T1000 (cell line): ENCODE results near the gene CAMK2A.

Experiments
- DNase-seq: peaks from one replicate; lab custom pipeline; 2025; ENCODE audit warnings: mixed read lengths; lab: John Stamatoyannopoulos, UW

The CAMK2A gene

GRCh38 chr5:150184990-150185912 is 104.3 kb downstream of the CAMK2A start:
- no peak for DNase-seq

GRCh38 chr5:150184006-150184405 is 105.6 kb downstream of the CAMK2A start:
- no peak for DNase-seq

DNA sequence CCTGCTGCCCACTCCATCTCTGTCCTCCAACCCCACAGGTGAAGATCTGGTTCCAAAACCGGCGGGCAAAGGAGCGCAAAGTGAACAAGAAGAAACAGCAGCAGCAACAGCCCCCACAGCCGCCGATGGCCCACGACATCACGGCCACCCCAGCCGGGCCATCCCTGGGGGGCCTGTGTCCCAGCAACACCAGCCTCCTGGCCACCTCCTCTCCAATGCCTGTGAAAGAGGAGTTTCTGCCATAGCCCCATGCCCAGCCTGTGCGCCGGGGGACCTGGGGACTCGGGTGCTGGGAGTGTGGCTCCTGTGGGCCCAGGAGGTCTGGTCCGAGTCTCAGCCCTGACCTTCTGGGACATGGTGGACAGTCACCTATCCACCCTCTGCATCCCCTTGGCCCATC is 106.1 kb downstream of the CAMK2A start:
- DNase-seq = no peak

DNA sequence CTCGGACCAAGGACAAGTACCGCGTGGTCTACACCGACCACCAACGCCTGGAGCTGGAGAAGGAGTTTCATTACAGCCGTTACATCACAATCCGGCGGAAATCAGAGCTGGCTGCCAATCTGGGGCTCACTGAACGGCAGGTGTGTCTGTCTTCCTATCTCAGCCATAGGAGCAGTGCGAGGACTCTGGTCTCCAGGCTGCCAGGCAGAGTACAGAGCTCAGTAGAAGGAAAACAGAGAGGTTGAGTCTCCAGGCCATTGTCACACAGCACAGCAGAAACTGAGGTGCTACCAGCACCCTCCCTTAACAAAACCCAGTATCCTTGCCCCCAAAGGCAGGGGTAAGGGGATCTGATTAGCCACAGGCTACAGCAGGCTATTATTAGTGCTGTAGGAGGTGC is 106.8 kb downstream of the CAMK2A start:
- DNase-seq = no peak

- DNase-seq = no peak
These were observed 107.6 kb downstream of the CAMK2A start for GRCh38 chr5:150181766-150182545.

GRCh38 chr5:150181027-150181426 is 108.5 kb downstream of the CAMK2A start:
- no peak for DNase-seq

GRCh38 chr5:150180241-150181026 is 109.1 kb downstream of the CAMK2A start:
- DNase-seq = no peak

- DNase-seq = no peak
These were observed 110.5 kb downstream of the CAMK2A start for GRCh38 chr5:150179019-150179620.

GRCh38 chr5:150178262-150178661 is 111.3 kb downstream of the CAMK2A start:
- no peak for DNase-seq

- no peak for DNase-seq
These were observed 111.9 kb downstream of the CAMK2A start for GRCh38 chr5:150177721-150178120.

DNA sequence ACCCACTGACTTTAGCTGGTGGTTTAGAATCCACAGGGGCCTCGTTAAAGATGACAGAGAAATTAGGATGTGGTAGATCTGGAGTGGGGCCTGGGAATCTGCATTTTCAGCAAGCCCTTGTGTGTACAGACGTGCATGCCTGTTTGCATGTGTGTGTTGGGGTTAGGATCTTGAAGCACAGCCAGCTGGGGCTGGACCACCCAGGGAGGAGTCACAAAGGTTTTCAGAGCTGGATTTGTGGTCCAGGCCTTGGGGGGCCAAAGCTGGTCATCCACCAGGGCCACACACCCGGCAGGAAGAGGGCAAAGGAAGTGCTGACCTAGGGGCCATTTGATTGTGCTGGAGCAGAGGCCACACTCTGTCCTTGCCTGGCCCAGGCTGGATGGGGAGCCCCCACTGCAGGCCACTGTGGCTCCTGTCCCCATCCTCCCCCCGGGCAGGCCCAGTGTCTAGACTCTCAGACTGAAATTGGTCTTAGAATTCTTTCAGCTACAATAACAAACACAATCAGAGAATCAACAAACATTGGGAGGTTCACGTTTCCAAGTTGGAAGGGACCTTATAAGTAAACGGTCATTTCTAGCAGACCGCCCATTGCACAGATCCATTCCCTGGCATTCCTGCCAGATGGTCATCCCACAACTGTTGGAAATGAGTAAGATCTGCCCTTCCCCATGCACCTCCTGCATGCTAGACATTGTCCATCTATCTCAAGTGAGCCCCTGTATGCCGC is 112.7 kb downstream of the CAMK2A start:
- DNase-seq = no peak

- no peak for DNase-seq
These were observed 114.0 kb downstream of the CAMK2A start for GRCh38 chr5:150175536-150175935.

- DNase-seq = no peak
These were observed 114.5 kb downstream of the CAMK2A start for GRCh38 chr5:150175076-150175475.

DNA sequence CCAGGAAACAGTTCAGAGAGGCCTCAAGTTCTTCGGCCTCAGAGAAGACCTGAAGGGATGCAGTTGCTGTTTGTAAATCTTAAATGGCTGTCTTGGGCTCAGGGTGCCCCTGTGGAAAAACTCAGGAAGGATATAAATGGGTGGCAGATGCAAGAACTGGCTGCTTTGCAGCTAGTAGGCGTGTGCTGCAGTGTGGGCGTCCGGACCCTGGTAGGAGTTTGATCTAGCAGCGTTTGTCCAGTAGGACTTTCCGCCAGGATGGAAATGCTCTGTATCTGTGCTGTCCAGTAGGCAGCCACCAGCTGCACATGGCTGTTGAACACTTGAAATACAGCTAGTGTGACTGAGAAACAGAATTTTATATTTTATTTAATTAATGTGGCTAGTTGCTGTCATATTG is 115.3 kb downstream of the CAMK2A start:
- no peak for DNase-seq

DNA sequence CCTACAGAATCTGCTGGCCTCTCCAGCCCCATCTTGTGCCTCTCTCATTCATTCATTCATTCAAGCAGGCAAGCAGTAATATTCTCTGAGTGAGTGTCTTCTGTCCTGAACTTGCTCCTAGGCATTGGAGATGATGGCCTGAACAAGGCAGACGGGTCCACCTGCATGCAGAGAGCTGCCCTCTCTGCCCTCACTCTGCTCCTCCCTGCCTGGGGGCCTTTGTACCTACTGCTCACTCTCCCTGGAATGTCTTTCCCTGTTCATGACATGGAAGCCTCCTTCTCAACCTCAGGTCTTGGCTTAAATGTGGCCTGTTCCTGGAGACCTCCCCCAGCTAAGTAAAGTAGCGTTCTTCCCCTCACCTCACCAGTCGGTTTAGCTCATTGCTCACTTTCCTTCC is 116.4 kb downstream of the CAMK2A start:
- no peak for DNase-seq

GRCh38 chr5:150172556-150172955 is 117.0 kb downstream of the CAMK2A start:
- no peak for DNase-seq

DNA sequence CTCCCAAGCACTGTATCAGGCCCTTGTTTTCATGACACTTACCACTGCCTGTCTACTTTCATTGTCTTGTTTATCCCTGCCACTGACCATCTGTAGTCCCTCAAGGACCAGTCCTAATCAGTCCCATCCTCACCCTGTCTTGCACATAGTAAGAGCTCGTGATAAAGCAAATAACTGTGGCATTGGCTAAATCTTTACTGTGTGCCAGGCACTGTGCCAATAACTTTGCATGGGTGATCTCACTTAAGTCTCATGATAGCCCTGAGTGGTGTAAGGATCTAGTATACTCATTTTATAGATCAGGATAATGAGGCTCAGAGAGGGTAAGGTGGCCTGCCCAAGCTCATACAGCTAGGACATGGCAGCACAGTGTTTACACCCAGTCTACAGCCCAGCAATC is 117.4 kb downstream of the CAMK2A start:
- DNase-seq = no peak
